K562 (cell line): ENCODE measurements around the gene GOT2. TPM values are rescaled to one million over a fixed set of nuclear protein-coding genes. Genes with fewer than 3 reads are reported as not detected.

Source experiments
- ATAC-seq: fragments of 200-7000 bp; cut with Tn5 transposase; 3 replicates; pipeline ENCODE4 v1.9.1; 2020; ENCODE audit warnings: moderate library complexity
- BruUV-seq: library from RNA; stranded (reverse); fragments of 400-500 nt; replicated peaks from 2 replicates; lab custom pipeline; 2021; lab: Mats Ljungman, UMichigan
- CTCF ChIA-PET: fragments of 300-600 bp; formaldehyde crosslinking; extraction: SDS; loops from one replicate; lab custom pipeline; 2021; ENCODE audit warnings: low intra/inter-chr PET ratio; lab: Yijun Ruan, JAX
- POLR2A ChIA-PET: fragments of 300-600, 350-650 bp; sonication (Branson Sonifier 250); formaldehyde crosslinking; extraction: SDS; loops from one replicate; lab custom pipeline; 2021; ENCODE audit warnings: antibody characterized with exemption, inconsistent platforms; lab: Yijun Ruan, JAX
- DNase-seq, 4 experiments: peaks; one replicate each; pipeline versions ENCODE4 v3.0.0 to v3.0.0-alpha.2; 2011 to 2018; ENCODE audit warnings: low spot score in 3 of 4, mixed read lengths in 3 of 4; ENCODE audit errors: extremely low read depth in 1 of 4
- FAIRE-seq: peaks from 2 replicates; lab custom pipeline; 2011; peaks lifted over from hg19 to GRCh38; lab: Jason Lieb, UNC
- H2AFZ ChIP-seq: 2 replicates; pipeline ENCODE4 v1.6.0; 2011; ENCODE audit warnings: low read depth, low read length, control low read depth, inconsistent platforms
- H3K27ac ChIP-seq: fragments of 200-600 bp; 3 replicates; pipeline ENCODE4 v1.8.0; 2011; ENCODE audit warnings: low read depth, mild to moderate bottlenecking, control low read depth, inconsistent platforms, low read length, moderate library complexity, mixed read lengths; ENCODE audit errors: extremely low read depth
- H3K27me3 ChIP-seq, 2 experiments: fragments of 300-600 bp in 1 of 2; 2 replicates in 1 of 2; 3 replicates in 1 of 2; pipeline versions ENCODE4 v1.6.0 to v1.8.0; 2011; ENCODE audit warnings: inconsistent platforms in 2 of 2, low read length in 2 of 2, mild to moderate bottlenecking in 1 of 2, mixed read lengths in 1 of 2, moderate library complexity in 1 of 2; ENCODE audit not compliant: control insufficient read depth in 2 of 2, insufficient read depth in 2 of 2
- H3K36me3 ChIP-seq: fragments of 300-600 bp; 3 replicates; pipeline ENCODE4 v1.8.0; 2011; ENCODE audit warnings: mild to moderate bottlenecking, low read length, inconsistent platforms; ENCODE audit not compliant: control insufficient read depth, insufficient read depth
- H3K4me1 ChIP-seq, 2 experiments: fragments of 200-600 bp in 1 of 2; replicated peaks in 1 of 2; 2 replicates in 1 of 2; 3 replicates in 1 of 2; pipeline versions ENCODE4 v1.5.1 to v1.8.0; 2011; ENCODE audit warnings: inconsistent platforms in 2 of 2, low read length in 2 of 2, mild to moderate bottlenecking in 1 of 2, mixed read lengths in 1 of 2, moderate library complexity in 1 of 2; ENCODE audit not compliant: control insufficient read depth in 2 of 2, insufficient read depth in 2 of 2
- H3K4me2 ChIP-seq: 2 replicates; pipeline ENCODE4 v1.6.1; 2011; ENCODE audit warnings: low read length, control low read depth, inconsistent platforms, mixed read lengths; ENCODE audit not compliant: insufficient read depth
- H3K4me3 ChIP-seq: fragments of 200-600 bp; sonication (generic), shearing (Covaris generic); 2 replicates; pipeline ENCODE4 v1.5.1; 2016; ENCODE audit warnings: control low read depth, inconsistent platforms
- H3K79me2 ChIP-seq: fragments of 200-600 bp; 3 replicates; pipeline ENCODE4 v1.8.0; 2011; ENCODE audit warnings: low read length, inconsistent platforms; ENCODE audit not compliant: control insufficient read depth, insufficient read depth
- H3K9ac ChIP-seq, 2 experiments: 2 replicates each; pipeline versions ENCODE4 v1.6.0 to v1.6.1; 2011; ENCODE audit warnings: low read depth in 2 of 2, low read length in 2 of 2, control low read depth in 1 of 2, inconsistent platforms in 1 of 2, mild to moderate bottlenecking in 1 of 2, mixed read lengths in 1 of 2; ENCODE audit not compliant: insufficient read depth in 1 of 2
- H3K9me1 ChIP-seq: one replicate; pipeline ENCODE4 v1.6.0; 2011; ENCODE audit warnings: inconsistent platforms, mild to moderate bottlenecking, low read length, moderate library complexity; ENCODE audit not compliant: control insufficient read depth, insufficient read depth
- H3K9me3 ChIP-seq: replicated peaks from 2 replicates; pipeline ENCODE4 v1.5.1; 2011; ENCODE audit warnings: low read depth, low read length, inconsistent platforms; ENCODE audit not compliant: control insufficient read depth, insufficient read depth
- H4K20me1 ChIP-seq: replicated peaks from 2 replicates; pipeline ENCODE4 v1.6.1; 2011; ENCODE audit warnings: low read length, inconsistent platforms, mixed read lengths; ENCODE audit not compliant: control insufficient read depth, insufficient read depth
- ARID1B ChIP-seq: fragments of 450-650 bp; IDR thresholded peaks from 2 replicates; pipeline ENCODE4 v1.6.1; 2016; ENCODE audit warnings: antibody characterized with exemption, mild to moderate bottlenecking, inconsistent platforms
- FOXK1 ChIP-seq: sonication (generic); formaldehyde crosslinking; IDR thresholded peaks from 2 replicates; pipeline ENCODE4 v1.8.0; 2022; ENCODE audit warnings: missing genetic modification reagents, mild to moderate bottlenecking, borderline replicate concordance
- FOXP4 ChIP-seq: sonication (generic); formaldehyde crosslinking; IDR thresholded peaks from 2 replicates; pipeline ENCODE4 v1.8.0; 2022; ENCODE audit warnings: mild to moderate bottlenecking, missing genetic modification reagents, borderline replicate concordance
- GTF2A2 ChIP-seq: IDR thresholded peaks from 2 replicates; pipeline ENCODE4 v1.6.1; 2016; ENCODE audit warnings: mild to moderate bottlenecking, missing genetic modification characterization, missing compliant biosample characterization
- MTA3 ChIP-seq: fragments of 450-650 bp; formaldehyde crosslinking; IDR thresholded peaks from 2 replicates; pipeline ENCODE4 v1.6.1; 2017; ENCODE audit warnings: mild to moderate bottlenecking, borderline replicate concordance
- MYBL2 ChIP-seq, 2 experiments: fragments of 450-650 bp in 1 of 2; sonication (generic) in 1 of 2; formaldehyde crosslinking in 1 of 2; IDR thresholded peaks; 2 replicates each; pipeline versions ENCODE4 v1.6.1 to v1.8.1; 2017 to 2022; ENCODE audit warnings: borderline replicate concordance in 1 of 2, inconsistent platforms in 1 of 2, low read depth in 1 of 2, mild to moderate bottlenecking in 1 of 2, missing genetic modification reagents in 1 of 2, moderate library complexity in 1 of 2
- PCBP2 ChIP-seq: fragments of 200-400 bp; formaldehyde crosslinking; IDR thresholded peaks from 2 replicates; pipeline ENCODE4 v1.6.1; 2018; ENCODE audit warnings: low read length, low read depth, mild to moderate bottlenecking, moderate library complexity; ENCODE audit not compliant: poor library complexity, severe bottlenecking
- PRPF4 ChIP-seq: fragments of 200-400 bp; formaldehyde crosslinking; IDR thresholded peaks from one replicate; pipeline ENCODE4 v1.6.1; 2017; ENCODE audit warnings: low read length, low read depth, mild to moderate bottlenecking; ENCODE audit not compliant: insufficient read depth, poor library complexity, severe bottlenecking
- RBBP5 ChIP-seq: fragments of 200-600 bp; sonication (generic); IDR thresholded peaks from 2 replicates; pipeline ENCODE4 v1.6.1; 2012; ENCODE audit warnings: borderline replicate concordance, mild to moderate bottlenecking, low read length, control low read depth, inconsistent platforms; ENCODE audit not compliant: insufficient read depth, poor library complexity, severe bottlenecking
- SNAPC5 ChIP-seq: fragments of 250-450 bp; sonication (Bioruptor Pico); IDR thresholded peaks from 2 replicates; pipeline ENCODE4 v1.8.0; 2021; ENCODE audit warnings: moderate library complexity, mild to moderate bottlenecking, inconsistent platforms
- WHSC1 ChIP-seq: IDR thresholded peaks from one replicate; pipeline ENCODE4 v1.6.1; 2012; ENCODE audit warnings: low read length, control low read depth, inconsistent platforms
- ZC3H11A ChIP-seq: IDR thresholded peaks from 2 replicates; pipeline ENCODE4 v1.6.1; 2012; ENCODE audit warnings: low read depth, low read length, improper control_type of control experiment
- ZC3H8 ChIP-seq: fragments of 450-650 bp; IDR thresholded peaks from 2 replicates; pipeline ENCODE4 v1.6.1; 2017
- ZFP36 ChIP-seq: fragments of 150-350 bp; IDR thresholded peaks from 2 replicates; pipeline ENCODE4 v1.6.1; 2018; ENCODE audit warnings: low read length, low read depth; ENCODE audit not compliant: partially characterized antibody
- ZNF511 ChIP-seq: sonication (generic); formaldehyde crosslinking; IDR thresholded peaks from 2 replicates; pipeline ENCODE4 v1.8.0; 2022; ENCODE audit warnings: mild to moderate bottlenecking, missing genetic modification reagents
- in situ Hi-C: fragments of 300-500 bp; cut with MboI; formaldehyde crosslinking; loops from 4 replicates; pipeline ENCODE4 v1.15.0; 2018; ENCODE audit warnings: inconsistent platforms, mixed read lengths
- intact Hi-C: fragments of 100-400 bp; cut with micrococcal nuclease; formaldehyde crosslinking; loops from 2 replicates; pipeline ENCODE4 v1.14.2; 2022
- polyA plus RNA-seq, 8 experiments: library from polyadenylated mRNA; depleted of rRNA in 4 of 8; stranded (reverse) in 5 of 8; unstranded in 3 of 8; fragments of >200 nt; fragmentation: Nextera tagmentation in 2 of 8; fragmentation: Illumina TruSeq in 1 of 8; extraction: Ambion mirVana in 2 of 8; extraction: Trizol in 1 of 8; gene quantifications; 2 replicates each; pipeline versions ENCODE4 v1.2.1 to v1.2.3, GENCODE V29; 2011 to 2014; ENCODE audit warnings: inconsistent platforms in 1 of 8, missing spikeins in 1 of 8
- total RNA-seq, 7 experiments: library from RNA; depleted of rRNA in 6 of 7; stranded (reverse); fragments of >200 nt in 6 of 7; fragmentation: Illumina TruSeq in 2 of 7; extraction: Trizol in 2 of 7; gene quantifications; 2 replicates each; pipeline versions ENCODE4 v1.2.1 to v1.2.3, GENCODE V29; 2011 to 2021; ENCODE audit warnings: low replicate concordance in 1 of 7
- TF ChIP-seq, protein P1 (sequence below): fragments of 250-450 bp; sonication (Bioruptor Pico); IDR thresholded peaks from 2 replicates; pipeline ENCODE4 v1.5.0; 2020; ENCODE audit warnings: mild to moderate bottlenecking
- TF ChIP-seq, protein P2 (sequence below): fragments of 250-450 bp; sonication (Bioruptor Pico); IDR thresholded peaks from 2 replicates; pipeline ENCODE4 v1.8.0; 2021; ENCODE audit warnings: borderline replicate concordance, mild to moderate bottlenecking, moderate library complexity; ENCODE audit not compliant: poor library complexity, severe bottlenecking
- TF ChIP-seq, protein P3 (sequence below): fragments of 250-450 bp; sonication (Bioruptor Pico); IDR thresholded peaks from 2 replicates; pipeline ENCODE4 v1.9.0; 2021; ENCODE audit warnings: mild to moderate bottlenecking

The GOT2 gene
- total and polyA plus RNA-seq, 9 of the 15 experiments (the other 6 are each of a cell fraction or from before 2014, with no cell fraction given) = 43.1 to 190 (median 80.2) TPM

DNA sequence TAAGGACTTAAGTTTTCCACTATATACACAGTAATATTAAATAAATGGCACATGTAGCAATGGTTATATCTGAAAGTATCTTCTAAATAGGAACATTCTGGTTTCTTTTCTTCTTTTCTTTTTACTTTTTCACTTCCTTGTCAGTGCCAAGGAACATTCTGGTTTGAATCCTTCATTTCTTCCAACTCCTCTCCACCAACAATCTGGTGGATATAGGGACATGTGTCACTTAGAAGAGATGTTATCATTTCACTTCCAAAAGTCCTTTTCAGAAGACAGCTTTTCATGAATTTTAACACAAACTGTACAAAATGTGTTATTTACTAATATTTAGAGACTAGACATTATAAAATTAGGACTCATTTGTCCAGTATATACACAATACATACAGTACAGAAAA is 7.9 kb upstream of the GOT2 start:
- no peaks in the 10 kb centered on the region for H3K9me3 ChIP-seq
- in situ Hi-C loops = no loop called here
- CTCF ChIA-PET = no interaction called here
- TF ChIP-seq ZFP36 (no peak), ZC3H8 (no peak), WHSC1 (no peak), RBBP5 (no peak), GTF2A2 (tag) (no peak), ARID1B (no peak), SNAPC5 (CRISPR knock-in tag) (no peak), FOXK1 (CRISPR knock-in tag) (no peak), MTA3 (no peak), ZC3H11A (no peak), ZNF511 (CRISPR knock-in tag) (no peak), PCBP2 (no peak), FOXP4 (CRISPR knock-in tag) (no peak), MYBL2 (IDR thresholded peaks at IDR 0.05; ENCODE audit: low read depth) (no peak), MYBL2 (CRISPR knock-in tag; IDR thresholded peaks at IDR 0.05; ENCODE audit: borderline replicate concordance) (no peak), PRPF4 (no peak)
- TF ChIP-seq, protein P1, sequence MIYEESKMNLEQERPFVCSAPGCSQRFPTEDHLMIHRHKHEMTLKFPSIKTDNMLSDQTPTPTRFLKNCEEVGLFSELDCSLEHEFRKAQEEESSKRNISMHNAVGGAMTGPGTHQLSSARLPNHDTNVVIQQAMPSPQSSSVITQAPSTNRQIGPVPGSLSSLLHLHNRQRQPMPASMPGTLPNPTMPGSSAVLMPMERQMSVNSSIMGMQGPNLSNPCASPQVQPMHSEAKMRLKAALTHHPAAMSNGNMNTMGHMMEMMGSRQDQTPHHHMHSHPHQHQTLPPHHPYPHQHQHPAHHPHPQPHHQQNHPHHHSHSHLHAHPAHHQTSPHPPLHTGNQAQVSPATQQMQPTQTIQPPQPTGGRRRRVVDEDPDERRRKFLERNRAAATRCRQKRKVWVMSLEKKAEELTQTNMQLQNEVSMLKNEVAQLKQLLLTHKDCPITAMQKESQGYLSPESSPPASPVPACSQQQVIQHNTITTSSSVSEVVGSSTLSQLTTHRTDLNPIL = no peak
- TF ChIP-seq, protein P2, sequence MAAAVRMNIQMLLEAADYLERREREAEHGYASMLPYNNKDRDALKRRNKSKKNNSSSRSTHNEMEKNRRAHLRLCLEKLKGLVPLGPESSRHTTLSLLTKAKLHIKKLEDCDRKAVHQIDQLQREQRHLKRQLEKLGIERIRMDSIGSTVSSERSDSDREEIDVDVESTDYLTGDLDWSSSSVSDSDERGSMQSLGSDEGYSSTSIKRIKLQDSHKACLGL (CRISPR knock-in tag) = no peak
- TF ChIP-seq, protein P3, sequence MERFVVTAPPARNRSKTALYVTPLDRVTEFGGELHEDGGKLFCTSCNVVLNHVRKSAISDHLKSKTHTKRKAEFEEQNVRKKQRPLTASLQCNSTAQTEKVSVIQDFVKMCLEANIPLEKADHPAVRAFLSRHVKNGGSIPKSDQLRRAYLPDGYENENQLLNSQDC (CRISPR knock-in tag) = no peak

More for the DNA sequence above, 7.9 kb upstream of the GOT2 start:
- Histone ChIP-seq H3K79me2 (no peaks in the 10 kb centered on the region), H3K27ac (no peak overlapping the region), H3K4me1 (peaks cover 0 to 5% of the 10 kb centered on the region in 2 experiments; a peak in 2 of 5 replicates), H3K27me3 (no peaks in the 10 kb centered on the region), H4K20me1 (no peaks in the 10 kb centered on the region), H2AFZ (no peak overlapping the region), H3K4me2 (no peak overlapping the region), H3K36me3 (no peaks in the 10 kb centered on the region), H3K9ac (no peak overlapping the region), H3K9me1 (no peaks in the 10 kb centered on the region), H3K4me3 (no peak overlapping the region)
- no peak for DNase-seq
- POLR2A ChIA-PET = no interaction called here
- FAIRE-seq = no peak
- ATAC-seq = no peak
- intact Hi-C loops = no loop called here
- no TSS peak for BruUV-seq
